ENCODE data around the gene EIF1.

GRCh38 chr17:41657176-41657754 lies 31.4 kb upstream of the EIF1 start:
- TF ChIP-seq CTCF (IDR thresholded peaks at IDR 0.05), result no peak
- no peak for TF ChIP-seq POLR2A (IDR thresholded peaks at IDR 0.05)
